Gastroesophageal sphincter (tissue), 4 donors: ENCODE results near the gene IPO13. TPM values are rescaled to one million over a fixed set of nuclear protein-coding genes. Genes with fewer than 3 reads are reported as not detected.

Experiments used
- ATAC-seq: fragments of 150-250 bp; one replicate; pipeline ENCODE4 v1.9.1; 2016; ENCODE audit warnings: mild to moderate bottlenecking, moderate library complexity
- H3K27ac ChIP-seq, 4 donors: fragments of 200-600 bp; sonication (generic) in 3 of 4; 1 replicate in 3 of 4; 2 replicates in 1 of 4; pipeline ENCODE4 v1.5.1; 2016 to 2019
- H3K27me3 ChIP-seq: fragments of 200-600 bp; sonication (generic); one replicate; pipeline ENCODE4 v1.5.1; 2019
- H3K36me3 ChIP-seq, 2 donors: fragments of 200-600 bp; sonication (generic); one replicate each; pipeline ENCODE4 v1.5.1; 2019; ENCODE audit warnings: control low read depth in 1 of 2
- H3K4me1 ChIP-seq, 3 donors: fragments of 200-600 bp; sonication (generic); 1 replicate in 2 of 3; 2 replicates in 1 of 3; pipeline ENCODE4 v1.5.1; 2016 to 2019; ENCODE audit warnings: control low read depth in 2 of 3
- H3K4me3 ChIP-seq, 2 donors: fragments of 200-600 bp; sonication (generic); one replicate each; pipeline ENCODE4 v1.5.1; 2019; ENCODE audit warnings: mild to moderate bottlenecking in 1 of 2, moderate library complexity in 1 of 2
- H3K9me3 ChIP-seq, 3 donors: fragments of 200-600 bp; sonication (generic); one replicate each; pipeline ENCODE4 v1.5.1; 2017 to 2019; ENCODE audit warnings: control low read depth in 2 of 3
- CTCF ChIP-seq, 4 experiments: fragments of 200-600 bp in 2 of 4; fragments of 450-650 bp in 2 of 4; sonication (generic) in 1 of 4; IDR thresholded peaks; one replicate each; pipeline ENCODE4 v1.5.1; 2017 to 2019; ENCODE audit warnings: antibody characterized with exemption in 4 of 4, mild to moderate bottlenecking in 2 of 4, moderate library complexity in 2 of 4
- EP300 ChIP-seq: sonication (generic); formaldehyde crosslinking; IDR thresholded peaks from one replicate; pipeline ENCODE4 v1.6.1; 2017; ENCODE audit warnings: antibody characterized with exemption, mild to moderate bottlenecking
- POLR2A ChIP-seq, 2 donors: fragments of 450-650 bp; IDR thresholded peaks; one replicate each; pipeline ENCODE4 v1.6.1; 2017; ENCODE audit warnings: antibody characterized with exemption in 2 of 2, mild to moderate bottlenecking in 2 of 2, moderate library complexity in 1 of 2
- POLR2AphosphoS5 ChIP-seq: sonication (generic); formaldehyde crosslinking; IDR thresholded peaks from one replicate; pipeline ENCODE4 v1.6.1; 2017; ENCODE audit warnings: antibody characterized with exemption
- WGBS, 2 donors: methylation state at CpG; one replicate each; pipeline ENCODE4 v1.1.5; 2018; ENCODE audit warnings: low coverage in 1 of 2; 5-methylcytosine and 5-hydroxymethylcytosine counted together
- total RNA-seq, 4 donors: library from RNA; depleted of rRNA; stranded (reverse); fragments of >200 nt; gene quantifications; one replicate each; pipeline ENCODE4 v1.1.0, GENCODE V29; 2016

IPO13 gene
- total RNA-seq, 4 donors from 2014 or later, result 21.8 to 44.5 (median 24.2) TPM

- H3K27me3 ChIP-seq, result no peaks in the 10 kb centered on the region
- 83 to 88% methylated on average over 4 to 5 of the region's 5 CpGs for WGBS, 2 donors
- peaks cover 0 to 89% of the 10 kb centered on the region in 2 donors for H3K36me3 ChIP-seq
- H3K4me3 ChIP-seq, result no peak overlapping the region
- TF ChIP-seq EP300, result no peak
- TF ChIP-seq POLR2AphosphoS5, result no peak
- no peak for TF ChIP-seq CTCF (IDR thresholded peaks at IDR 0.05)
- TF ChIP-seq POLR2A (IDR thresholded peaks at IDR 0.05), result no peak
- no peaks in the 10 kb centered on the region for H3K4me1 ChIP-seq
- H3K9me3 ChIP-seq, result no peaks in the 10 kb centered on the region
- no peak for ATAC-seq
- H3K27ac ChIP-seq, result no peak overlapping the region
These were observed 17.1 kb downstream of the IPO13 start for GRCh38 chr1:43963890-43964289.

GRCh38 chr1:43965316-43965715 lies 18.6 kb downstream of the IPO13 start:
- peaks cover 0 to 8% (median 2%) of the 10 kb centered on the region in 3 donors for H3K4me1 ChIP-seq
- H3K4me3 ChIP-seq, result no peak overlapping the region
- no peaks in the 10 kb centered on the region for H3K9me3 ChIP-seq
- H3K36me3 ChIP-seq, result peaks cover 0 to 75% of the 10 kb centered on the region in 2 donors
- TF ChIP-seq EP300 (no peak), CTCF (IDR thresholded peaks at IDR 0.05) (no peak), POLR2A (IDR thresholded peaks at IDR 0.05) (no peak), POLR2AphosphoS5 (no peak)
- no peak overlapping the region for H3K27ac ChIP-seq
- ATAC-seq, result no peak
- 95 to 100% methylated on average over 1 to 3 of the region's 3 CpGs for WGBS, 2 donors
- H3K27me3 ChIP-seq, result no peaks in the 10 kb centered on the region

GRCh38 chr1:43968348-43968948 lies 21.7 kb downstream of the IPO13 start:
- no peaks in the 10 kb centered on the region for H3K9me3 ChIP-seq
- H3K36me3 ChIP-seq, result peaks cover 0 to 65% of the 10 kb centered on the region in 2 donors
- H3K27me3 ChIP-seq, result no peaks in the 10 kb centered on the region
- H3K27ac ChIP-seq, result no peak overlapping the region
- peaks cover 0 to 22% (median 10%) of the 10 kb centered on the region in 3 donors for H3K4me1 ChIP-seq
- ATAC-seq, result no peak
- no peak overlapping the region for H3K4me3 ChIP-seq
- TF ChIP-seq CTCF (IDR thresholded peaks at IDR 0.05), result no peak
- no peak for TF ChIP-seq POLR2AphosphoS5
- no peak for TF ChIP-seq POLR2A (IDR thresholded peaks at IDR 0.05)
- no peak for TF ChIP-seq EP300
- 79 to 89% methylated on average over 4 of the region's 6 CpGs for WGBS, 2 donors

- no peaks in the 10 kb centered on the region for H3K9me3 ChIP-seq
- H3K4me3 ChIP-seq, result peak overlapping the region in 1 of 2 donors; percentile 87
- ATAC-seq, result no peak
- H3K4me1 ChIP-seq, result peaks cover 0 to 30% (median 10%) of the 10 kb centered on the region in 3 donors
- TF ChIP-seq CTCF (IDR thresholded peaks at IDR 0.05) (peak in 1 of 4 experiments; percentile 43), POLR2AphosphoS5 (no peak)
- WGBS, 2 donors, result 45 to 60% methylated on average over 3 to 7 of the region's 7 CpGs
- peaks cover 0 to 56% of the 10 kb centered on the region in 2 donors for H3K36me3 ChIP-seq
- H3K27me3 ChIP-seq, result no peaks in the 10 kb centered on the region
- H3K27ac ChIP-seq, result peak overlapping the region in 1 of 4 donors; percentile 62
These were observed 22.6 kb downstream of the IPO13 start for GRCh38 chr1:43969416-43969745.

- Histone ChIP-seq H3K4me3 (peak within 1 kb of the TSS; percentile 58 to 87), H3K9me3 (no peaks in the 10 kb centered on the region), H3K27ac (peak within 1 kb of the TSS in 3 of 4 donors; percentile 46 to 66 (median 62)), H3K4me1 (peaks cover 0 to 31% (median 10%) of the 10 kb centered on the region in 3 donors), H3K27me3 (no peaks in the 10 kb centered on the region), H3K36me3 (peaks cover 0 to 51% of the 10 kb centered on the region in 2 donors)
- WGBS, 2 donors, result 1 to 2% methylated on average over 10 to 11 of the region's 47 CpGs
- no peak for TF ChIP-seq POLR2A (IDR thresholded peaks at IDR 0.05)
- no peak for TF ChIP-seq EP300
- peak; percentile 11 for TF ChIP-seq POLR2AphosphoS5
- peak in 2 of 4 experiments; percentile 20 to 59 for TF ChIP-seq CTCF (IDR thresholded peaks at IDR 0.05)
- ATAC-seq, result peak; percentile 97
These were observed 23.2 kb downstream of the IPO13 start, which contains the start of gene DPH2 for GRCh38 chr1:43969746-43970466. TSS of gene DPH2 (plus strand) at chr1:43970010. CDS start at chr1:43970176, 166 bp downstream.
